NCI-H345 treated with DMSO at 0.1 percent for 48 hours (cell line): Measurements from ENCODE around the gene P2RX4.
"Not testable (repeated sequence)": the region's sequence is repeated elsewhere in the genome, so short reads cannot be mapped to it uniquely, and the experiment has no call there.

Experiments used
- DNase-seq: peaks from one replicate; lab custom pipeline; 2025; ENCODE audit not compliant: unreplicated experiment; lab: John Stamatoyannopoulos, UW

Gene P2RX4

GRCh38 chr12:121209624-121210572 lies at the start of gene P2RX4:
Gene P2RX4 (plus strand): TSS chr12:121210129. CDS start chr12:121210165, 36 bp downstream.
- peak; percentile 28 for DNase-seq

- DNase-seq, result no peak
Observed at GRCh38 chr12:121162384-121162783, 47.5 kb upstream of the P2RX4 start.

- DNase-seq, result no peak
Observed at GRCh38 chr12:121162985-121163384, 46.9 kb upstream of the P2RX4 start.

- DNase-seq, result not testable (repeated sequence)
Observed at GRCh38 chr12:121164839-121165238, 45.1 kb upstream of the P2RX4 start.

GRCh38 chr12:121165316-121165715 lies 44.6 kb upstream of the P2RX4 start:
- no peak for DNase-seq

- DNase-seq, result no peak
Observed at GRCh38 chr12:121166356-121166755, 43.6 kb upstream of the P2RX4 start.

GRCh38 chr12:121167232-121167820 lies 42.6 kb upstream of the P2RX4 start:
- no peak for DNase-seq

- no peak for DNase-seq
Observed at GRCh38 chr12:121167951-121168350, 42.0 kb upstream of the P2RX4 start.

GRCh38 chr12:121170151-121170550 lies 39.8 kb upstream of the P2RX4 start:
- no peak for DNase-seq

GRCh38 chr12:121170611-121171260 lies 39.2 kb upstream of the P2RX4 start:
- DNase-seq, result no peak

GRCh38 chr12:121172145-121172544 lies 37.8 kb upstream of the P2RX4 start:
- no peak for DNase-seq

GRCh38 chr12:121175383-121176119 lies 34.4 kb upstream of the P2RX4 start:
- DNase-seq, result no peak

GRCh38 chr12:121176826-121177529 lies 33.0 kb upstream of the P2RX4 start:
- no peak for DNase-seq

- no peak for DNase-seq
Observed at GRCh38 chr12:121181181-121181580, 28.7 kb upstream of the P2RX4 start.

- no peak for DNase-seq
Observed at GRCh38 chr12:121182222-121182893, 27.6 kb upstream of the P2RX4 start.

GRCh38 chr12:121184425-121184824 lies 25.5 kb upstream of the P2RX4 start:
- no peak for DNase-seq

GRCh38 chr12:121184984-121185889 lies 24.7 kb upstream of the P2RX4 start:
- no peak for DNase-seq

GRCh38 chr12:121186826-121187225 lies 23.1 kb upstream of the P2RX4 start:
- DNase-seq, result no peak

GRCh38 chr12:121187501-121187900 lies 22.4 kb upstream of the P2RX4 start:
- DNase-seq, result no peak
